ENCODE measurements around the gene WIPI1. TPM values are rescaled to one million over a fixed set of nuclear protein-coding genes. Genes with fewer than 3 reads are reported as not detected.

WIPI1 gene
- total and polyA plus RNA-seq, 9 of the 15 experiments (the other 6 are each of a cell fraction or from before 2014, with no cell fraction given) = 3.7 to 23.5 (median 11.8) TPM

DNA sequence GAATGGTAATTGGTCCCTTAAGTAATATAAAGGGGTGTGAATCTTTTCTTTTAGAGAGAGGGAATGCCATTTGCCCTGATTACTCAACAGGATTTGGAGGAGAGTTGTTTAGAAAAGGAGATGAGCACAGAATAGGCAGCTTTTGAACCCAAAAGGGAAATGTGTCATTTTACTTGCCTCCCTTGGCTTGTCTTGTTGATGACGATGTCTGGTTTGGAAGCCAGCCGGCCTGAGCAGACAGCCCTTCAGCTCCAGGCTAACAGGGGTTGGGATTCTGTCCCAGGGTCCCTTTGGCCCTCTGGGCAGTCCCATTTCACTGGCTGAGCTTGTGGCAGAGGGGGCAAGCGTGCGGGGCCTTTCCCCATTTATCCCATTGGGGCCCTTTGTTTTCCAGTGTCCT lies 32.6 kb upstream of the WIPI1 start:
- BruUV-seq (replicated peaks) = no TSS peak
- Histone ChIP-seq H3K4me1 (replicated peaks in 1 of 2; ENCODE audit: control insufficient read depth in 2 of 2, insufficient read depth in 2 of 2, low read length in 2 of 2) (peaks cover 0 to 3% of the 10 kb centered on the region in 2 experiments; a peak in 1 of 5 replicates), H2AFZ (ENCODE audit: low read depth, low read length) (no peak overlapping the region), H3K9me3 (replicated peaks; ENCODE audit: control insufficient read depth, insufficient read depth, low read depth, low read length) (no peaks in the 10 kb centered on the region), H3K4me2 (ENCODE audit: insufficient read depth, low read length) (no peak overlapping the region), H3K27me3 (ENCODE audit: control insufficient read depth in 2 of 2, insufficient read depth in 2 of 2, low read length in 2 of 2) (peaks cover 17 to 25% of the 10 kb centered on the region in 2 experiments), H3K9ac (ENCODE audit: insufficient read depth in 1 of 2, low read depth in 2 of 2, low read length in 2 of 2) (no peak overlapping the region), H3K9me1 (ENCODE audit: control insufficient read depth, insufficient read depth, low read length) (no peaks in the 10 kb centered on the region), H4K20me1 (replicated peaks; ENCODE audit: control insufficient read depth, insufficient read depth, low read length) (no peaks in the 10 kb centered on the region), H3K4me3 (no peak overlapping the region), H3K36me3 (ENCODE audit: control insufficient read depth, insufficient read depth, low read length) (no peaks in the 10 kb centered on the region), H3K79me2 (ENCODE audit: control insufficient read depth, insufficient read depth, low read length) (no peaks in the 10 kb centered on the region), H3K27ac (ENCODE audit: extremely low read depth, low read depth, low read length) (no peak overlapping the region)
- POLR2A ChIA-PET = no interaction called here
- no peak for FAIRE-seq
- ATAC-seq = no peak
- CTCF ChIA-PET (ENCODE audit: low intra/inter-chr PET ratio) = no interaction called here
- TF ChIP-seq ZNF316 (IDR thresholded peaks at IDR 0.05) = no peak
- in situ Hi-C loops (cut with MboI) (no loop called here), intact Hi-C loops (cut with micrococcal nuclease) (no loop called here)
- no peak for DNase-seq (ENCODE audit: extremely low read depth in 1 of 4, low spot score in 3 of 4)
- WGBS (ENCODE audit: insufficient coverage, low coverage, missing lambda C conversion rate) = 7% methylated on average over 4 of the region's 4 CpGs

GRCh38 chr17:68484458-68484857 lies 27.2 kb upstream of the WIPI1 start:
- BruUV-seq (replicated peaks) = no TSS peak
- FAIRE-seq (no peak), DNase-seq (ENCODE audit: extremely low read depth in 1 of 4, low spot score in 3 of 4) (no peak), ATAC-seq (no peak)
- in situ Hi-C loops (cut with MboI) = no loop called here
- Histone ChIP-seq H3K4me1 (replicated peaks in 1 of 2; ENCODE audit: control insufficient read depth in 2 of 2, insufficient read depth in 2 of 2, low read length in 2 of 2) (0 out of 5 replicates have a peak, but pooled peaks cover 0 to 3% of the 10 kb centered on the region in 2 experiments), H3K4me2 (ENCODE audit: insufficient read depth, low read length) (no peak overlapping the region), H2AFZ (ENCODE audit: low read depth, low read length) (no peak overlapping the region), H3K36me3 (ENCODE audit: control insufficient read depth, insufficient read depth, low read length) (no peaks in the 10 kb centered on the region), H3K9me1 (ENCODE audit: control insufficient read depth, insufficient read depth, low read length) (no peaks in the 10 kb centered on the region), H3K27ac (ENCODE audit: extremely low read depth, low read depth, low read length) (no peak overlapping the region), H4K20me1 (replicated peaks; ENCODE audit: control insufficient read depth, insufficient read depth, low read length) (no peaks in the 10 kb centered on the region), H3K9ac (ENCODE audit: insufficient read depth in 1 of 2, low read depth in 2 of 2, low read length in 2 of 2) (no peak overlapping the region), H3K79me2 (ENCODE audit: control insufficient read depth, insufficient read depth, low read length) (no peaks in the 10 kb centered on the region), H3K27me3 (ENCODE audit: control insufficient read depth in 2 of 2, insufficient read depth in 2 of 2, low read length in 2 of 2) (peaks cover 23 to 33% of the 10 kb centered on the region in 2 experiments), H3K4me3 (no peak overlapping the region), H3K9me3 (replicated peaks; ENCODE audit: control insufficient read depth, insufficient read depth, low read depth, low read length) (no peaks in the 10 kb centered on the region)
- 0% methylated on average over 2 of the region's 2 CpGs for WGBS (ENCODE audit: insufficient coverage, low coverage, missing lambda C conversion rate)
- ChIA-PET CTCF (ENCODE audit: low intra/inter-chr PET ratio) (no interaction called here), POLR2A (no interaction called here)
- intact Hi-C loops (cut with micrococcal nuclease) = no loop called here
- TF ChIP-seq SRSF9 (IDR thresholded peaks at IDR 0.05; ENCODE audit: borderline replicate concordance, low read depth, low read length) = no peak
- no peak for TF ChIP-seq ZNF324 (CRISPR knock-in tag; IDR thresholded peaks at IDR 0.05)
- no peak for TF ChIP-seq CREB5 (CRISPR knock-in tag; IDR thresholded peaks at IDR 0.05)
- TF ChIP-seq PYGO2 (tag; IDR thresholded peaks at IDR 0.05) = no peak
- no peak for TF ChIP-seq MNT (conservative IDR thresholded peaks at IDR 0.05)
- TF ChIP-seq, protein P1, sequence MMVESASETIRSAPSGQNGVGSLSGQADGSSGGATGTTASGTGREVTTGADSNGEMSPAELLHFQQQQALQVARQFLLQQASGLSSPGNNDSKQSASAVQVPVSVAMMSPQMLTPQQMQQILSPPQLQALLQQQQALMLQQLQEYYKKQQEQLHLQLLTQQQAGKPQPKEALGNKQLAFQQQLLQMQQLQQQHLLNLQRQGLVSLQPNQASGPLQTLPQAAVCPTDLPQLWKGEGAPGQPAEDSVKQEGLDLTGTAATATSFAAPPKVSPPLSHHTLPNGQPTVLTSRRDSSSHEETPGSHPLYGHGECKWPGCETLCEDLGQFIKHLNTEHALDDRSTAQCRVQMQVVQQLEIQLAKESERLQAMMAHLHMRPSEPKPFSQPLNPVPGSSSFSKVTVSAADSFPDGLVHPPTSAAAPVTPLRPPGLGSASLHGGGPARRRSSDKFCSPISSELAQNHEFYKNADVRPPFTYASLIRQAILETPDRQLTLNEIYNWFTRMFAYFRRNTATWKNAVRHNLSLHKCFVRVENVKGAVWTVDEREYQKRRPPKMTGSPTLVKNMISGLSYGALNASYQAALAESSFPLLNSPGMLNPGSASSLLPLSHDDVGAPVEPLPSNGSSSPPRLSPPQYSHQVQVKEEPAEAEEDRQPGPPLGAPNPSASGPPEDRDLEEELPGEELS (CRISPR knock-in tag; IDR thresholded peaks at IDR 0.05; ENCODE audit: borderline replicate concordance) = no peak

Data from K562 (cell line).